ENCODE data around the gene TMIE.

The TMIE gene

GRCh38 chr3:46709157-46709654, 8.0 kb downstream of the TMIE start:
- no peak for DNase-seq (ENCODE audit: low spot score)

- DNase-seq (ENCODE audit: low spot score) = no peak
These were observed 8.5 kb downstream of the TMIE start for GRCh38 chr3:46709721-46710120.

- DNase-seq (ENCODE audit: low spot score) = no peak
These were observed 9.0 kb downstream of the TMIE start for GRCh38 chr3:46710229-46710628.

GRCh38 chr3:46710671-46711295, 9.6 kb downstream of the TMIE start:
- DNase-seq (ENCODE audit: low spot score) = no peak

- DNase-seq (ENCODE audit: low spot score) = no peak
These were observed 10.1 kb downstream of the TMIE start for GRCh38 chr3:46711305-46711704.

- no peak for DNase-seq (ENCODE audit: low spot score)
These were observed 10.6 kb downstream of the TMIE start for GRCh38 chr3:46711760-46712159.

GRCh38 chr3:46712191-46713049, 11.2 kb downstream of the TMIE start:
- no peak for DNase-seq (ENCODE audit: low spot score)

- no peak for DNase-seq (ENCODE audit: low spot score)
These were observed 12.1 kb downstream of the TMIE start for GRCh38 chr3:46713050-46713897.

- DNase-seq (ENCODE audit: low spot score) = no peak
These were observed 12.8 kb downstream of the TMIE start for GRCh38 chr3:46713898-46714552.

GRCh38 chr3:46714728-46715506, 13.7 kb downstream of the TMIE start:
- no peak for DNase-seq (ENCODE audit: low spot score)

GRCh38 chr3:46715507-46716175, 14.4 kb downstream of the TMIE start:
- no peak for DNase-seq (ENCODE audit: low spot score)

- DNase-seq (ENCODE audit: low spot score) = no peak
These were observed 15.6 kb downstream of the TMIE start for GRCh38 chr3:46716461-46717441.

- no peak for DNase-seq (ENCODE audit: low spot score)
These were observed 16.4 kb downstream of the TMIE start, which contains the start of gene PRSS50 for GRCh38 chr3:46717447-46718231. TSS of gene PRSS50 (minus strand) at chr3:46717869. CDS start at chr3:46717824, 45 bp downstream.

- no peak for DNase-seq (ENCODE audit: low spot score)
These were observed 17.9 kb downstream of the TMIE start for GRCh38 chr3:46719044-46719565.

GRCh38 chr3:46719735-46720271, 18.6 kb downstream of the TMIE start:
- DNase-seq (ENCODE audit: low spot score) = no peak

- DNase-seq (ENCODE audit: low spot score) = no peak
These were observed 19.8 kb downstream of the TMIE start for GRCh38 chr3:46721009-46721408.

- no peak for DNase-seq (ENCODE audit: low spot score)
These were observed 21.3 kb downstream of the TMIE start for GRCh38 chr3:46722443-46722842.

- no peak for DNase-seq (ENCODE audit: low spot score)
These were observed 23.2 kb downstream of the TMIE start for GRCh38 chr3:46724424-46724823.
